C4-2B (cell line): ENCODE measurements around the gene NHS.

Experiments
- H3K27ac ChIP-seq: fragments of 450-650 bp; 2 replicates; pipeline ENCODE4 v1.5.1; 2017
- ZFX ChIP-seq: fragments of 450-650 bp; IDR thresholded peaks from 2 replicates; pipeline ENCODE4 v1.6.1; 2017
- TF ChIP-seq, protein P1 (sequence below): fragments of 450-650 bp; conservative IDR thresholded peaks from 2 replicates; pipeline ENCODE4 v1.5.1; 2017; ENCODE audit warnings: mild to moderate bottlenecking

The NHS gene

DNA sequence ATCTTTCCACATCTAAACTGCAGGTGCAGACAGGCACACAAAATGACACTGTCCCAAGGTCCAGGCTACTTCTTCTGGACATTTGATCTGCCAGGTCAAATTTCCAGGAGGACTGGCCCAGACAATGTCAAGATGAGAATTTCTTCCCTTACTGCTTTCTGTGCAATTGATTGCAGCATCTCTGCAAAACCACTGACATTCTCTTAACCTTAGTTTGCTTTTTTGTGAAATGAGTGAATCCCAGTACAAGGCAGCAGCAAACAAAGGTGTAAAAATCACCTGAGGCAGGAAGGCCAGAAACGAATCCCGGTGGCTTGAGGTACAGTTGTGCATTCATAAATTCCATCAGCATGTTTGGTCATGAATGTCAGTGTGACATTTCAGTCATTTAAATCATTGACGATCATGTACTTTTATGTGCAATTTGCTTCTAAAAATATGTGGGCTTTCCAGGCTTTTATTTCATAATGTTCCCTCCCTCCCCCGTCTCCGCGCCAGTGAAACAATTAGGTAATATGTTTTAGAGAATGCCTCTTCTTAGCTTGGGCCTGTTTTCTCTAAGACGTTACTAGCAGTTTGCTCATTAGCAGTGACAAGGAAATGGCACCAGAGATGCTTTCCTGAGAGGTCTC lies 39.1 kb downstream of the NHS start:
- no peak overlapping the region for H3K27ac ChIP-seq
- TF ChIP-seq, protein P1, sequence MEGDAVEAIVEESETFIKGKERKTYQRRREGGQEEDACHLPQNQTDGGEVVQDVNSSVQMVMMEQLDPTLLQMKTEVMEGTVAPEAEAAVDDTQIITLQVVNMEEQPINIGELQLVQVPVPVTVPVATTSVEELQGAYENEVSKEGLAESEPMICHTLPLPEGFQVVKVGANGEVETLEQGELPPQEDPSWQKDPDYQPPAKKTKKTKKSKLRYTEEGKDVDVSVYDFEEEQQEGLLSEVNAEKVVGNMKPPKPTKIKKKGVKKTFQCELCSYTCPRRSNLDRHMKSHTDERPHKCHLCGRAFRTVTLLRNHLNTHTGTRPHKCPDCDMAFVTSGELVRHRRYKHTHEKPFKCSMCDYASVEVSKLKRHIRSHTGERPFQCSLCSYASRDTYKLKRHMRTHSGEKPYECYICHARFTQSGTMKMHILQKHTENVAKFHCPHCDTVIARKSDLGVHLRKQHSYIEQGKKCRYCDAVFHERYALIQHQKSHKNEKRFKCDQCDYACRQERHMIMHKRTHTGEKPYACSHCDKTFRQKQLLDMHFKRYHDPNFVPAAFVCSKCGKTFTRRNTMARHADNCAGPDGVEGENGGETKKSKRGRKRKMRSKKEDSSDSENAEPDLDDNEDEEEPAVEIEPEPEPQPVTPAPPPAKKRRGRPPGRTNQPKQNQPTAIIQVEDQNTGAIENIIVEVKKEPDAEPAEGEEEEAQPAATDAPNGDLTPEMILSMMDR, result no peak
- no peak for TF ChIP-seq ZFX

DNA sequence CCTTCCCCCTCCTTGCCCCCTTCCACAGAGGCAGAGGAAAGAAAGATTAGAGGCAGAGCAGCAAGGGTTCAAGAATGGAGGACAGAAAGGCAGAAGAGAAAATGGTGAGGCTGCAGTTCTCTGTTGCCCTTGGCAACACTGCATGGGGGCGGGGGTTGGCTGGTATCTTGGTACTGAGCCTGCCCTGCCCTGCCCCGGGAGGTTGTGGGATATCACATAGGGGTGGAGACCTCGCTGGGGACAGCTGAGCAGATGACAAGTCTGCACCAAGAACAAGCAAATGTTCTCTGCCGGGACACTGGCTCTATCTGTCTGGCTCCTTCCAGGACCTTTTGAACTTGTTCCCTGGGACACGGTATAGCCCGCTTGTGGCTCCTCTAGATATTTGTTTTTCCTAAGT lies 39.8 kb downstream of the NHS start:
- no peak overlapping the region for H3K27ac ChIP-seq
- TF ChIP-seq ZFX, result no peak
- TF ChIP-seq, protein P1, result no peak

DNA sequence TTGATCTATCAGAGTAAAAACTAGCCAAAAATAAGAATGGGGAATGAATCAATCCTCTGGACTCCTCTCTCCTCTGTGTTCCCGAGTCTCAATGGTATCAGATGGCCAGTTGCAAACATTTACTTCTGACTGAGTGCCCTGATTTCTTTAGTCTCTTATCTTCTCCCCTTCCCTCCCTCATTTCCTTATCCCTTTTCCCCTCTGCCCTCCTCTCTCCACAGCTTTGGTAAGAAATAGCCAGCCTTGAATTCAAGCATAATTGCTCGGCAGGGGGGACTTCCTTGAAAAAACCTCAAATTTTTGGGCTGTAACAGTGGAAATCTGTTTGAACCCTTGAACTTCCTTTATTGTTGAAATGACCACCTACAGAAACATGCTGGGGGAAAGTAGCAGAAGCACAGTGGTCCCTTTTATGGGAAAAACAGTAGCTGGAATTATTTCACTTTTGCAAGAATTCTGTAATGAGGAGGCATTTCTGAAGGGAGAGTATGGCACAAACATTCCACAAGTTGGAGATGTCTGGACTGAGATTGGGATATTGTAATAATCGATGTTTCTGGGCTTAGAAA lies 40.3 kb downstream of the NHS start:
- TF ChIP-seq, protein P1, result no peak
- no peak for TF ChIP-seq ZFX

DNA sequence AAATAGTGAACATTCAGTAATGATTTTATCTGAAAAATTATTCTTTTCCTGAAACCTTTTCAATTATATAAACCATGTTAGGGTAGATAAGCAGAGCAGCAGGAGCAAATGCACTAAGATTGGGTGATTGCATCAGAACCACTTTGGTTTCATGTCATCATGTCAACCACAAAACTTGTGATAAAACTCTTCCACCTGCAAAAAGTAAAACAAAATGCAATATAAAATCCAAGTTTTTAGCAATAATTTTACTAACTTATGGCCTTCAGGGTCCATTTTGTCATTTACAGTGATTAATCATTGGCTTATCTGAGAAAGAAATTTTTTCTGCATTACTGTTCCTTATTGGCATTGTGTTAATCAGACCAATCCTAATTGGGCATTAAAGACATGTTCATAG lies 42.4 kb downstream of the NHS start:
- no peak for TF ChIP-seq ZFX
- TF ChIP-seq, protein P1, result no peak
- H3K27ac ChIP-seq, result no peak overlapping the region

More for the DNA sequence above, 40.3 kb downstream of the NHS start:
- no peak overlapping the region for H3K27ac ChIP-seq

DNA sequence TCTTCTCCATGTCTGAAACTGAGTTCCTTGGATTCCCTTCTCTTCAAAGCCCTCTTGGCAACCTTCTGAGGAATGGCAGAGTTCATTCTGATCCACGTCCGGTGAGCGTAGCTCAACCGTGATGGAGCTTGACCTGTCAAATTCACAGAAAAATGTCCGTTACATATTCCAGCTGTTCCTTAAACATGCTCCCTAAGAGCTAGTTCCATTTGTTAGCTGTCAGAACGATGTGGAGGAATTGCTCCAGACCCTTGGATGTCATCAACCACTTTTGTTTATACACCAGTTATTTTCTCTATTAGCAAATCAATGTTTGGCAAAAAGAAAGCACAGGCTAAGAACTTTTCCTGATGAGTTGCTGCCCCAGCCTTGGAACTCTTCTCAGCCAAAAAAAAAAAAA lies 50.1 kb downstream of the NHS start:
- no peak overlapping the region for H3K27ac ChIP-seq
- TF ChIP-seq ZFX, result no peak
- TF ChIP-seq, protein P1, result no peak

DNA sequence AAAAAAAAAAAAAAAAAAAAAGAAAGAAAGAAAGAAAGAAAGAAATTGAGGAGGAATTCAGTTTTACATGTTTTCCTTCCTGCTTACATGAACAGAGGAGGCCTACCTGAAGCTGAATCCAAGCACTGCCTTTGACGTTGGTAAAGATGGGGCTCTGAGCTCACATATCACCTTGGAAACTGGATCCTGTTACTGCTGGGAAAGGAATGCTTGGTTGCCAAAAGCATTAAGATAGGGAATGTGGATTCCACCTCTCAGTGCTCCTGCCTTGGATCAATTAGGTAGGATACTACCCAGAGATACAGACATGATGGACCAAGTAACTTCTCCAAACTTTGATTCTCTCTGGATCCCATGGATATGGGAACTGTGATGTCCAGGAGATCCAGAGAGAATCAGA lies 50.6 kb downstream of the NHS start:
- TF ChIP-seq, protein P1, result no peak
- TF ChIP-seq ZFX, result no peak
- H3K27ac ChIP-seq, result no peak overlapping the region

DNA sequence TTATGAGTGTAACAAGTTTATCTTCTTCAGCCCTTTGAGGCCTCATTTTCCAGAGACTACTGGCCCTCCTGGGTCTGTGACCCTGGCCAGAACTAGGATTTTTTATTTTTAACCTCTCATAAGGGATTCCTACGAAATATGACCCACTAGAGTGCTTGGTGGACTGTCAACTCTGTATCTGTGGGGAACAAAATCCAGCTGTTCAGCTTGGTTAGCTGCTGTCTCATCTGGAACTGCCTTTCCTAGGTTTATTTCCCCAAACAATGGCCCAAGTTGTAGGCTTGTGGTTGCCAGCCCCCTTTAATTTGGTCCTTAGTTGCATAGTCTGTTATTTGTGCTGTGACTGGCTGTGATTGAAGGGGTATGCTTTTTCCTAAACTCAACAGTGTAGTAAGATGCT lies 56.2 kb downstream of the NHS start:
- no peak overlapping the region for H3K27ac ChIP-seq
- TF ChIP-seq, protein P1, result no peak
- TF ChIP-seq ZFX, result no peak
